WI38 (cell line): Measurements from ENCODE around the gene USB1.
"Not testable (repeated sequence)": the region's sequence is repeated elsewhere in the genome, so short reads cannot be mapped to it uniquely, and the experiment has no call there.

Experiments
- H3K4me3 ChIP-seq: 2 replicates; pipeline ENCODE4 v1.5.1; 2011; ENCODE audit warnings: low read depth, mild to moderate bottlenecking, control low read depth, low read length
- TF ChIP-seq, protein P1 (sequence below): IDR thresholded peaks from 2 replicates; pipeline ENCODE4 v1.5.1; 2012; ENCODE audit warnings: low read depth, mild to moderate bottlenecking, control low read depth, low read length

Gene USB1

DNA sequence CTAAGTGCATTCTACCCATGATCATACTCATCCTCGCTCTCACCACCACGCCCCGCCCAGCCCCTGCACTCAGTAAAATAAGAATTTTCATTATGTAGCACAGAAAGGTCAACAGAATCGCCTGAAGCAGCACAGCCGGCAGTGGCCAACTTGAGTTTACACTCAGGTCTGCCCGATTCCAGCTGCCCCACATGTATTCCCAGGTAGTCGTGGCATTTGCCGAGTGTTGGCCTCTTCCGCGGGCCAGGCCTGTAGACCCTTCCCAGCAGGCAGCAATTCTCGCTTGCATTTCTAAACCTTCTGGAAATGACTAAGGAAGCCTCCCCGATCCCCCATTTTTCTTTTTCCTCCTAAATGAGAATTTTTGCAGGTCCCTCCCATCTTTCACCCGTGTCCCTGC is 30.9 kb upstream of the USB1 start:
- H3K4me3 ChIP-seq: no peak overlapping the region
- TF ChIP-seq, protein P1, sequence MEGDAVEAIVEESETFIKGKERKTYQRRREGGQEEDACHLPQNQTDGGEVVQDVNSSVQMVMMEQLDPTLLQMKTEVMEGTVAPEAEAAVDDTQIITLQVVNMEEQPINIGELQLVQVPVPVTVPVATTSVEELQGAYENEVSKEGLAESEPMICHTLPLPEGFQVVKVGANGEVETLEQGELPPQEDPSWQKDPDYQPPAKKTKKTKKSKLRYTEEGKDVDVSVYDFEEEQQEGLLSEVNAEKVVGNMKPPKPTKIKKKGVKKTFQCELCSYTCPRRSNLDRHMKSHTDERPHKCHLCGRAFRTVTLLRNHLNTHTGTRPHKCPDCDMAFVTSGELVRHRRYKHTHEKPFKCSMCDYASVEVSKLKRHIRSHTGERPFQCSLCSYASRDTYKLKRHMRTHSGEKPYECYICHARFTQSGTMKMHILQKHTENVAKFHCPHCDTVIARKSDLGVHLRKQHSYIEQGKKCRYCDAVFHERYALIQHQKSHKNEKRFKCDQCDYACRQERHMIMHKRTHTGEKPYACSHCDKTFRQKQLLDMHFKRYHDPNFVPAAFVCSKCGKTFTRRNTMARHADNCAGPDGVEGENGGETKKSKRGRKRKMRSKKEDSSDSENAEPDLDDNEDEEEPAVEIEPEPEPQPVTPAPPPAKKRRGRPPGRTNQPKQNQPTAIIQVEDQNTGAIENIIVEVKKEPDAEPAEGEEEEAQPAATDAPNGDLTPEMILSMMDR: no peak

DNA sequence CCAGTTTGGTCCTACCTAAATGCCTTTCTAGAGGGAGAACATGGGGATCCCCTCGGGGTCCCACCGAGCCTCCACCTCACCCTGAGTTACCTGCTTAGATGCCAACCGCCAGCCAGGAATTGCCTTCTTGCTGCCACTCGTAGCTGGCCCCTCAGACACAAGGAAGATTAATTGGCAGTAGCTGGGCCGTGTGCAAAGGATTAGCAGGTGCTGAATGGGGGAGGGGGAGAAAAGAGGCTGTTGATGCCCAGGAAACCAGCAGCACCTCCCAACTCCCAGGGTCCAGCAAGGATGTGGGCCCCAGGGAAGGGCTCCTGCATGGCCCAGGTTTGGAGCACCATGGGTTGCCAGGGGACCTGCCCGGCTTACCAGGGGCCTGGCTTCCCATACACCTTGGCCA is 30.2 kb upstream of the USB1 start, which contains the start of gene CNGB1:
CNGB1 (minus strand) TSS at position 159 of the 400 bp plus-strand sequence. CDS start 3,842 bp downstream, outside the sequence.
- no peak within 1 kb of the TSS for H3K4me3 ChIP-seq
- TF ChIP-seq, protein P1: no peak

DNA sequence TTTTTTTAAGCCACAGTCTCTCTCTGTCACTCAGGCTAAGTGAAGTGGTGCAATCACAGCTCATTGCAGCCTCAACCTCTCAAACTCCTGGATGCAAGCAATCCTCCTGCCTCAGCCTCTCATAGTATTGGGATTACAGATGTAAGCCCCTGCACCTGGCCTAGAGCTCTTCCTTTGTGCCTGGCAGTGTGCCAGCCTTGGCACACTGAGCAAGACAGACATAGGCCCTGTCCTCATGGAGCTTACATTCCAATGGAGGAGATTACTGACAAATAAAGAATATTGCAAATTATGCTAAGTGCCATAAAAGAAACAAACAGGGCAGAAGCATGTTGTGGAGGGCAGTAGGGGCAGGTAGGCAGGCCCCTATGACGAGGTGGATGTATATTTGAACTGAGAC is 29.4 kb upstream of the USB1 start:
- H3K4me3 ChIP-seq: no peak overlapping the region
- TF ChIP-seq, protein P1: no peak

DNA sequence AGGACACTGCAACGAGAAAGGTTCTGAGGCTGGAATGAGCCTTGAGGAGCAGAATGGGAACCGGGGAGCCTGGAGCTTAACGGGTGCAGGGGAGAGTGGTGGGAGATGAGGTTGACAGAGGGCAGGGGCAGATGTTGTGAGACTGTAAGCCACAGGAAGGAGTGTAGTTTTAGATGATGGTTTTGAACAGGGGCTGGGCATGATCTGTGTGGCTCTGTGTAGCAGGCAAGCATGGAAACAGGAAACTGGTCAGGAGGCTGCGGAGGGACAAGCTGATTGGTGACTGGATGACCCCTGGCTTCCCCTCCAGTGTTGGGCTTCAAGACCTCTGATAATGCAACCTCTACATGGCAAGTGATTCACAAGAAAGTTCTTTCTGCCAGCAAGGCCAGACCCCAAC is 28.9 kb upstream of the USB1 start:
- TF ChIP-seq, protein P1: no peak
- H3K4me3 ChIP-seq: no peak overlapping the region

DNA sequence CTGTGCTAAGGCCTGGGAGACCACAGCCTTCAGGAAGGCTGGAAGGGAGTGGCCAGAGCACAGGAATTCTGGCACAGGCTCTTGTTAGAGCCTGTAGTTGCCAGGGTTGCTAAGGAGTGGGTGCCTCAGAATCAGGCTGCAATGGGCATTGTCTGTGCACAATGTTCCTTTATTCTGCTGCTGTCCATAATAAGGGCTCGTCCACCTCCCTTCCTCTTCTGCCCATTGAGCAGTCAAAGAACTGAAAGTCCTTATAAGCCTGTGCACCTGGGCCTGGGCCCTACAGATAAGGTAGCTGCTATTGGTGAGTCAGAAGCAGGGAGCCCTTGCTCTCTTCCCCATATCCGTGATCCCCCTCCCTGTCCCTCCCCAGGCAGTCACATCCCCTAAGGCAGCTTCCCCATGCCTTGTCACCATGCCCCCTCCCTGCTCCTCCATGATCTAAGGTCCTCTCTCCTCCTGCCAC is 24.8 kb upstream of the USB1 start:
- no peak overlapping the region for H3K4me3 ChIP-seq
- TF ChIP-seq, protein P1: no peak

DNA sequence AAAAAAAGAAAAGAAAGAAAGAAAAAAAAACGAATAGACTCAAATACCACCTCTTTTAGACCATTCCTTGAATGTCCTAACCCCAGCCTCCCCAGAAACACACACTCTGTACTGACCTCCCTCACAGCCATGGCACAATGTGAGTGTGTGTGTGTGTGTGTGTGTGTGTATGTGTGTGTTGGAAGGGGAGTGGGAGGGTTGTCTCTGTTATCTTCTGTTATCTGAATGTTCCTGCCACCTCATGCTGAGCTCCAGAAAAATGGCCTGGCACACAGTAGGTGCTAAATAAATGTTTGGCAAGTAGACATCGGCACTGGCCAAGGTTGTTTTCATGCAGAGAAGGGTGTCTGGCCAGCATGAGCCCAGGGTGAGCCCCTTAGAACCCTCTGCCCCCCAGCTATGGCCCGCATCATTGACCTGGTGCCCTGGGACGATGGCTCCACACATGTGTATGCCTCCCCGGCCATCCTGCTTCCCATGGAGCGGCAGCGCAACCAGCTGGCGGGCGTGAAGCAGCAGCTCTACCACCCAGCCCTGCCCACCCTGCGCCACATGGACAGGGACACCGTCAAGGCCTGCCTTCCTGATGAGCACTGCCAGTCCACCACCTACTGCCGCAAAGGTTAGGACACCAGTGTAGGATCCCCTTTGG is 23.7 kb upstream of the USB1 start:
- TF ChIP-seq, protein P1: no peak
- no peak overlapping the region for H3K4me3 ChIP-seq

DNA sequence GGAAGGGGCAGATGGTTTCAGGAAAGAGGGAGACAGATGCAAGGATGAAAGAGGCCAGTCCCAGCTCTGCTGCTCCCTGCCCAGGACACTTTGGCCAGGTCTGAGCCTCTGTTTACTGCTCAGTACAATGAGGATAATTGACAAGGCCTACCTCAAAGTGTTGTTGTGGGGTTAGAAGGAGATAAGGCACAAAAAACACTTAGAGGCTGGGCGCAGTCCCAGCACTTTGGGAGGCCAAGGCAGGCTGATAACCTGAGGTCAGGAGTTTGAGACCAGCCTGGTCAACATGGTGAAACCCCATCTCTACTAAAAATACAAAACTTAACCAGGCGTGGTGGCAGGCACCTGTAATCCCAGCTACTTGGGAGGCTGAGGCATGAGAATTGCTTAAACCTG is 23.1 kb upstream of the USB1 start:
- not testable (repeated sequence) for H3K4me3 ChIP-seq
